ENCODE measurements around the gene FAM135A. TPM values are rescaled to one million over a fixed set of nuclear protein-coding genes. Genes with fewer than 3 reads are reported as not detected.

The FAM135A gene
- total and polyA plus RNA-seq, 2 of the 13 experiments (the other 11 are each of a cell fraction or from before 2014, with no cell fraction given): 26.9 to 31.5 TPM

DNA sequence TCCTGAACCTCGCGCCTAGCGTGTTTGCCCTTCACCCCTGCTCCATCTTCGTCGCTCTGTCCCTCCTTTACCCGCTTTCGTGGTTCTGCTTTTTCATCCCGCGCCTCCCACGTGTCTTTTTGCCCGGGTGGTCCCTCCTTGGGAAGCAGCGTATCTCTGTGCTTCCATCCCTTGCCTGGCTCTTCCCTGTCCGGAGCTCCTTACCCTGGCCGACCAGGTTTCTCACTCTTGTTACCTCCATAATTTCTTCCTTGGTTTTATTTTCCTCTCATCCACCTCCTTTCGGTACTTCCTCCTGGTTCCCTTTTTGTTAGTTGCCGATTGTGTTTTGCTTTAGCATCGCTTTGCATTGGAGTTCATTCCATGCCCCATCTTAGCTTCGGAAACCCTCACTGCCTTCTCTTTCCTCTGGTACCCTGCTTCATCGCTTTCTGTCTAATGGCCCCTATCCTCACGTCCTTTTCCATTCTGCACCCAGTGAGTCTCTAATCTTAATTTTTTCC lies 735 bp downstream of the FAM135A start:
- intact Hi-C loops (cut with micrococcal nuclease; ENCODE audit: unreplicated experiment): loop anchor here (1.0 to 2.0 kb wide), 3 partner anchors 12 to 43 kb away; no protein-coding TSS in a partner anchor
- TF ChIP-seq ARID2 (CRISPR knock-in tag; IDR thresholded peaks at IDR 0.05; ENCODE audit: borderline replicate concordance) (no peak), CCAR2 (optimal IDR thresholded peaks at IDR 0.05; ENCODE audit: low read depth, low read length) (no peak), ZNF17 (CRISPR knock-in tag; IDR thresholded peaks at IDR 0.05) (no peak), TBP (CRISPR knock-in tag; IDR thresholded peaks at IDR 0.05) (no peak), EZH2 (conservative IDR thresholded peaks at IDR 0.05; ENCODE audit: low read depth, low read length) (no peak), GATAD2A (CRISPR knock-in tag; IDR thresholded peaks at IDR 0.05) (no peak), HMGA1 (CRISPR knock-in tag; conservative IDR thresholded peaks at IDR 0.05) (no peak), ASH2L (IDR thresholded peaks at IDR 0.05; ENCODE audit: insufficient read length, low read depth, low read length) (peak; percentile 78), ZNF441 (CRISPR knock-in tag; IDR thresholded peaks at IDR 0.05; ENCODE audit: borderline replicate concordance) (no peak), NFYC (CRISPR knock-in tag; IDR thresholded peaks at IDR 0.05) (no peak), FOXO1 (CRISPR knock-in tag; IDR thresholded peaks at IDR 0.05) (no peak), ZFX (CRISPR knock-in tag; IDR thresholded peaks at IDR 0.05; ENCODE audit: low read depth) (peak; percentile 1; the same call in 1 of the 2 replicates), ZNF776 (CRISPR knock-in tag; IDR thresholded peaks at IDR 0.05) (no peak)
- TF ChIP-seq, protein P1, sequence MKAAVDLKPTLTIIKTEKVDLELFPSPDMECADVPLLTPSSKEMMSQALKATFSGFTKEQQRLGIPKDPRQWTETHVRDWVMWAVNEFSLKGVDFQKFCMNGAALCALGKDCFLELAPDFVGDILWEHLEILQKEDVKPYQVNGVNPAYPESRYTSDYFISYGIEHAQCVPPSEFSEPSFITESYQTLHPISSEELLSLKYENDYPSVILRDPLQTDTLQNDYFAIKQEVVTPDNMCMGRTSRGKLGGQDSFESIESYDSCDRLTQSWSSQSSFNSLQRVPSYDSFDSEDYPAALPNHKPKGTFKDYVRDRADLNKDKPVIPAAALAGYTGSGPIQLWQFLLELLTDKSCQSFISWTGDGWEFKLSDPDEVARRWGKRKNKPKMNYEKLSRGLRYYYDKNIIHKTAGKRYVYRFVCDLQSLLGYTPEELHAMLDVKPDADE (CRISPR knock-in tag; IDR thresholded peaks at IDR 0.05): no peak
- TF ChIP-seq, protein P2, sequence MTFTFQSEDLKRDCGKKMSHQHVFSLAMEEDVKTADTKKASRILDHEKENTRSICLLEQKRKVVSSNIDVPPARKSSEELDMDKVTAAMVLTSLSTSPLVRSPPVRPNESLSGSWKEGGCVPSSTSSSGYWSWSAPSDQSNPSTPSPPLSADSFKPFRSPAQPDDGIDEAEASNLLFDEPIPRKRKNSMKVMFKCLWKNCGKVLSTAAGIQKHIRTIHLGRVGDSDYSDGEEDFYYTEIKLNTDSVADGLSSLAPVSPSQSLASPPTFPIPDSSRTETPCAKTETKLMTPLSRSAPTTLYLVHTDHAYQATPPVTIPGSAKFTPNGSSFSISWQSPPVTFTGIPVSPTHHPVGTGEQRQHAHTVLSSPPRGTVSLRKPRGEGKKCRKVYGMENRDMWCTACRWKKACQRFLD (CRISPR knock-in tag; IDR thresholded peaks at IDR 0.05; ENCODE audit: borderline replicate concordance): 0 out of 2 replicates have a peak, but pooled peaks have one; percentile 11
- TF ChIP-seq, protein P3, sequence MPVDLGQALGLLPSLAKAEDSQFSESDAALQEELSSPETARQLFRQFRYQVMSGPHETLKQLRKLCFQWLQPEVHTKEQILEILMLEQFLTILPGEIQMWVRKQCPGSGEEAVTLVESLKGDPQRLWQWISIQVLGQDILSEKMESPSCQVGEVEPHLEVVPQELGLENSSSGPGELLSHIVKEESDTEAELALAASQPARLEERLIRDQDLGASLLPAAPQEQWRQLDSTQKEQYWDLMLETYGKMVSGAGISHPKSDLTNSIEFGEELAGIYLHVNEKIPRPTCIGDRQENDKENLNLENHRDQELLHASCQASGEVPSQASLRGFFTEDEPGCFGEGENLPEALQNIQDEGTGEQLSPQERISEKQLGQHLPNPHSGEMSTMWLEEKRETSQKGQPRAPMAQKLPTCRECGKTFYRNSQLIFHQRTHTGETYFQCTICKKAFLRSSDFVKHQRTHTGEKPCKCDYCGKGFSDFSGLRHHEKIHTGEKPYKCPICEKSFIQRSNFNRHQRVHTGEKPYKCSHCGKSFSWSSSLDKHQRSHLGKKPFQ (CRISPR knock-in tag; IDR thresholded peaks at IDR 0.05; ENCODE audit: insufficient replicate concordance): peak; percentile 29
- TF ChIP-seq, protein P4, sequence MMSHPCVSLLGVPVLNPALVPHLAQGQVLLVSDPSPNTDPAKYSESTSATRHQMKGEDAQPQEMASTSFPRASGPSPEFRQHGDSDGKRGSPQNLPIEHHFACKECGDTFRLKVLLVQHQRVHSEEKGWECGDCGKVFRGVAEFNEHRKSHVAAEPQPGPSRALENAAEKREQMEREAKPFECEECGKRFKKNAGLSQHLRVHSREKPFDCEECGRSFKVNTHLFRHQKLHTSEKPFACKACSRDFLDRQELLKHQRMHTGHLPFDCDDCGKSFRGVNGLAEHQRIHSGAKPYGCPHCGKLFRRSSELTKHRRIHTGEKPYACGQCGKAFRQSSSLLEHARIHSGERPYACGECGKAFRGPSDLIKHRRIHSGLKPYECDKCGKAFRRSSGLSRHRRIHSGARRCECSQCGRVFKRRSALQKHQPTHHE (CRISPR knock-in tag; IDR thresholded peaks at IDR 0.05; ENCODE audit: borderline replicate concordance): 0 out of 2 replicates have a peak, but pooled peaks have one; percentile 20

More for the DNA sequence above, 735 bp downstream of the FAM135A start:
- Histone ChIP-seq H3K79me2 (ENCODE audit: insufficient read depth, low read length) (peaks cover 43% of the 10 kb centered on the region), H3K9ac (ENCODE audit: insufficient read depth, low read depth, low read length) (peak overlapping the region; percentile 83), H3K4me3 (replicated peaks in 1 of 3; ENCODE audit: insufficient read depth in 1 of 3, low read depth in 2 of 3, low read length in 3 of 3) (peak overlapping the region; percentile 90 to 100 (median 94)), H3K27ac (ENCODE audit: extremely low read length, insufficient read depth, low read length) (peak overlapping the region; percentile 71), H3K9me3 (ENCODE audit: low read length) (no peaks in the 10 kb centered on the region), H3K27me3 (ENCODE audit: control insufficient read depth in 1 of 2, insufficient read depth in 2 of 2, low read length in 2 of 2) (no peaks in the 10 kb centered on the region; a peak in 1 of 5 replicates), H2AFZ (ENCODE audit: low read length) (no peak overlapping the region), H3K36me3 (replicated peaks in 1 of 2; ENCODE audit: control insufficient read depth in 1 of 2, insufficient read depth in 2 of 2, low read length in 2 of 2) (peaks cover 0 to 15% of the 10 kb centered on the region in 2 experiments; a peak in 2 of 5 replicates), H3K4me2 (ENCODE audit: low read depth, low read length) (peak overlapping the region; percentile 75), H4K20me1 (ENCODE audit: insufficient read depth, low read length) (no peaks in the 10 kb centered on the region), H3K4me1 (ENCODE audit: insufficient read depth, low read length) (peaks cover 40% of the 10 kb centered on the region)
- no peak for FAIRE-seq
- peak; percentile 44 for ATAC-seq
- POLR2A ChIA-PET: interaction anchor here (1.1 to 4.0 kb wide), 2 partner anchors 15 to 45 kb away, joined by 6 to 75 read pairs; no protein-coding TSS in a partner anchor
- in situ Hi-C loops (cut with HindIII; ENCODE audit: extremely low pct_ligation_motif_present, low pct_unique_long_range_greater_than_20kb): no loop called here
- CTCF ChIA-PET (ENCODE audit: low intra/inter-chr PET ratio, low total read pairs): interaction anchor here (0.6 kb wide), 1 partner anchor 106 kb away, joined by 3 read pairs; no protein-coding TSS in a partner anchor
- no peak for DNase-seq (ENCODE audit: low spot score)
- BruUV-seq (replicated peaks): no TSS peak
- WGBS (ENCODE audit: low lambda C conversion rate): under 1% methylated on average over 20 of the region's 20 CpGs
